Liver (tissue), 3 donors: Measurements from ENCODE around the gene GNG11.

ENCODE experiments used
- HNF4A ChIP-seq, 2 donors: conservative IDR thresholded peaks; 2 replicates each; pipeline ENCODE4 v1.6.1; 2016; ENCODE audit warnings: antibody characterized with exemption in 2 of 2, mild to moderate bottlenecking in 2 of 2
- HNF4G ChIP-seq: IDR thresholded peaks from 2 replicates; pipeline ENCODE4 v1.6.1; 2016; ENCODE audit warnings: antibody characterized with exemption
- JUND ChIP-seq, 2 donors: IDR thresholded peaks; 2 replicates each; pipeline ENCODE4 v1.6.1; 2016; ENCODE audit warnings: antibody characterized with exemption in 2 of 2
- NR2F2 ChIP-seq: IDR thresholded peaks from 2 replicates; pipeline ENCODE4 v1.6.1; 2016; ENCODE audit warnings: antibody characterized with exemption
- RAD21 ChIP-seq, 2 donors: IDR thresholded peaks; 2 replicates each; pipeline ENCODE4 v1.6.1; 2016; ENCODE audit warnings: antibody characterized with exemption in 2 of 2, mild to moderate bottlenecking in 2 of 2
- SP1 ChIP-seq: IDR thresholded peaks from 2 replicates; pipeline ENCODE4 v1.6.1; 2018; ENCODE audit warnings: antibody characterized with exemption, mild to moderate bottlenecking
- TAF1 ChIP-seq: conservative IDR thresholded peaks from 2 replicates; pipeline ENCODE4 v1.6.1; 2016; ENCODE audit warnings: antibody characterized with exemption, mild to moderate bottlenecking
- YY1 ChIP-seq: IDR thresholded peaks from 2 replicates; pipeline ENCODE4 v1.6.1; 2016; ENCODE audit warnings: antibody characterized with exemption, mild to moderate bottlenecking
- TF ChIP-seq, protein P1 (sequence below): fragments of 150-350 bp; IDR thresholded peaks from 2 replicates; pipeline ENCODE4 v1.5.1; 2017; ENCODE audit warnings: improper control_type of control experiment, low read depth, low read length; ENCODE audit not compliant: missing input control
- TF ChIP-seq, protein P2 (sequence below): IDR thresholded peaks from 2 replicates; pipeline ENCODE4 v1.6.1; 2016; ENCODE audit warnings: antibody characterized with exemption, mild to moderate bottlenecking
- TF ChIP-seq, protein P3 (sequence below): IDR thresholded peaks from 2 replicates; pipeline ENCODE4 v1.6.1; 2016; ENCODE audit warnings: antibody characterized with exemption
- TF ChIP-seq, protein P4 (sequence below): IDR thresholded peaks from 2 replicates; pipeline ENCODE4 v1.6.1; 2016; ENCODE audit warnings: antibody characterized with exemption
- donor health status: healthy.
- donor health status: healthy.

DNA sequence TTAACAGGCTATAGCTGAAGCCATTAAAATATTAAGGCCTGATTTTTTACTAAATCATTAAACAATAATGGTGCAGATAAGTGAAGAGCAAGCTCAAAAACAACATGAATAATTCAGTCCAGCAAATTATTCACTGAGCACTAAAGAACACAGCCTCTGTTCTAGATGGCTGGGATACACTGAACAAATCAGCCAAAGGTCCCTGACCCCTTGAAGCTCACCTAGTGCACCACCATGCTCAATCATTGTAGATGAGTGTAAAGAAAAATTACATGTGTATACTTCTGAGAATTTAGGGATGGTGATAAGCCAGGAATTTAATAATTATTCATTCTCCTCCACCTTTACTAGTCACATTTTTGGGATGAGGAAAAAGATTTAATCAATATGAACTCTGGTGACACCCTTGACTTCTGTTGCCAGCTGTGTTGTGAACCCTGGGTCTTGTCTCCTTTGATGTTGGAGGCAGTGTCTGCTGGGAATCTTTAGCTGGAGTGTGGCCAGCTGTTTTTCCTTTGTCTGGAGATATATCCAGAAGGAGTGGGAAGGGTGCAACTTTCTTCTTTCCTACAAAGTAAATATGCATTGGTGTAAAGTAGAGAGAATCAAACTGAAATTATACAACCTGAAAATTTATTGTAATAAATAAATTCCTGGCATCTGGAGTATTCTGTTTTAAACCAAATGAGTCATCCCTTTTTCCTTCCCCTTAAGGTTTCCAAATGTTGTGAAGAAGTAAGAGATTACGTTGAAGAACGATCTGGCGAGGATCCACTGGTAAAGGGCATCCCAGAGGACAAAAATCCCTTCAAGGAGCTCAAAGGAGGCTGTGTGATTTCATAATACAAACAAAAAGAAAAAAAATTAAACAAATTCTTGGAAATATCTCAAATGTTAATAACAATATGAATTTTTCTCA, 11.2 kb upstream of the GNG11 start:
- TF ChIP-seq JUND (IDR thresholded peaks at IDR 0.05) (peak in 1 of 2 donors; percentile 11), YY1 (no peak), TAF1 (no peak), RAD21 (IDR thresholded peaks at IDR 0.05) (no peak), HNF4A (conservative IDR thresholded peaks at IDR 0.05) (no peak), SP1 (no peak), HNF4G (no peak), NR2F2 (peak; percentile 77)
- TF ChIP-seq, protein P1, sequence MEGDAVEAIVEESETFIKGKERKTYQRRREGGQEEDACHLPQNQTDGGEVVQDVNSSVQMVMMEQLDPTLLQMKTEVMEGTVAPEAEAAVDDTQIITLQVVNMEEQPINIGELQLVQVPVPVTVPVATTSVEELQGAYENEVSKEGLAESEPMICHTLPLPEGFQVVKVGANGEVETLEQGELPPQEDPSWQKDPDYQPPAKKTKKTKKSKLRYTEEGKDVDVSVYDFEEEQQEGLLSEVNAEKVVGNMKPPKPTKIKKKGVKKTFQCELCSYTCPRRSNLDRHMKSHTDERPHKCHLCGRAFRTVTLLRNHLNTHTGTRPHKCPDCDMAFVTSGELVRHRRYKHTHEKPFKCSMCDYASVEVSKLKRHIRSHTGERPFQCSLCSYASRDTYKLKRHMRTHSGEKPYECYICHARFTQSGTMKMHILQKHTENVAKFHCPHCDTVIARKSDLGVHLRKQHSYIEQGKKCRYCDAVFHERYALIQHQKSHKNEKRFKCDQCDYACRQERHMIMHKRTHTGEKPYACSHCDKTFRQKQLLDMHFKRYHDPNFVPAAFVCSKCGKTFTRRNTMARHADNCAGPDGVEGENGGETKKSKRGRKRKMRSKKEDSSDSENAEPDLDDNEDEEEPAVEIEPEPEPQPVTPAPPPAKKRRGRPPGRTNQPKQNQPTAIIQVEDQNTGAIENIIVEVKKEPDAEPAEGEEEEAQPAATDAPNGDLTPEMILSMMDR, result no peak
- TF ChIP-seq, protein P2, sequence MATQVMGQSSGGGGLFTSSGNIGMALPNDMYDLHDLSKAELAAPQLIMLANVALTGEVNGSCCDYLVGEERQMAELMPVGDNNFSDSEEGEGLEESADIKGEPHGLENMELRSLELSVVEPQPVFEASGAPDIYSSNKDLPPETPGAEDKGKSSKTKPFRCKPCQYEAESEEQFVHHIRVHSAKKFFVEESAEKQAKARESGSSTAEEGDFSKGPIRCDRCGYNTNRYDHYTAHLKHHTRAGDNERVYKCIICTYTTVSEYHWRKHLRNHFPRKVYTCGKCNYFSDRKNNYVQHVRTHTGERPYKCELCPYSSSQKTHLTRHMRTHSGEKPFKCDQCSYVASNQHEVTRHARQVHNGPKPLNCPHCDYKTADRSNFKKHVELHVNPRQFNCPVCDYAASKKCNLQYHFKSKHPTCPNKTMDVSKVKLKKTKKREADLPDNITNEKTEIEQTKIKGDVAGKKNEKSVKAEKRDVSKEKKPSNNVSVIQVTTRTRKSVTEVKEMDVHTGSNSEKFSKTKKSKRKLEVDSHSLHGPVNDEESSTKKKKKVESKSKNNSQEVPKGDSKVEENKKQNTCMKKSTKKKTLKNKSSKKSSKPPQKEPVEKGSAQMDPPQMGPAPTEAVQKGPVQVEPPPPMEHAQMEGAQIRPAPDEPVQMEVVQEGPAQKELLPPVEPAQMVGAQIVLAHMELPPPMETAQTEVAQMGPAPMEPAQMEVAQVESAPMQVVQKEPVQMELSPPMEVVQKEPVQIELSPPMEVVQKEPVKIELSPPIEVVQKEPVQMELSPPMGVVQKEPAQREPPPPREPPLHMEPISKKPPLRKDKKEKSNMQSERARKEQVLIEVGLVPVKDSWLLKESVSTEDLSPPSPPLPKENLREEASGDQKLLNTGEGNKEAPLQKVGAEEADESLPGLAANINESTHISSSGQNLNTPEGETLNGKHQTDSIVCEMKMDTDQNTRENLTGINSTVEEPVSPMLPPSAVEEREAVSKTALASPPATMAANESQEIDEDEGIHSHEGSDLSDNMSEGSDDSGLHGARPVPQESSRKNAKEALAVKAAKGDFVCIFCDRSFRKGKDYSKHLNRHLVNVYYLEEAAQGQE, result no peak
- TF ChIP-seq, protein P3, sequence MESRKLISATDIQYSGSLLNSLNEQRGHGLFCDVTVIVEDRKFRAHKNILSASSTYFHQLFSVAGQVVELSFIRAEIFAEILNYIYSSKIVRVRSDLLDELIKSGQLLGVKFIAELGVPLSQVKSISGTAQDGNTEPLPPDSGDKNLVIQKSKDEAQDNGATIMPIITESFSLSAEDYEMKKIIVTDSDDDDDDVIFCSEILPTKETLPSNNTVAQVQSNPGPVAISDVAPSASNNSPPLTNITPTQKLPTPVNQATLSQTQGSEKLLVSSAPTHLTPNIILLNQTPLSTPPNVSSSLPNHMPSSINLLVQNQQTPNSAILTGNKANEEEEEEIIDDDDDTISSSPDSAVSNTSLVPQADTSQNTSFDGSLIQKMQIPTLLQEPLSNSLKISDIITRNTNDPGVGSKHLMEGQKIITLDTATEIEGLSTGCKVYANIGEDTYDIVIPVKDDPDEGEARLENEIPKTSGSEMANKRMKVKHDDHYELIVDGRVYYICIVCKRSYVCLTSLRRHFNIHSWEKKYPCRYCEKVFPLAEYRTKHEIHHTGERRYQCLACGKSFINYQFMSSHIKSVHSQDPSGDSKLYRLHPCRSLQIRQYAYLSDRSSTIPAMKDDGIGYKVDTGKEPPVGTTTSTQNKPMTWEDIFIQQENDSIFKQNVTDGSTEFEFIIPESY, result no peak
- TF ChIP-seq, protein P4, sequence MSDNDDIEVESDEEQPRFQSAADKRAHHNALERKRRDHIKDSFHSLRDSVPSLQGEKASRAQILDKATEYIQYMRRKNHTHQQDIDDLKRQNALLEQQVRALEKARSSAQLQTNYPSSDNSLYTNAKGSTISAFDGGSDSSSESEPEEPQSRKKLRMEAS, result no peak
